Measurements from ENCODE around the gene NHLH1.

DNA sequence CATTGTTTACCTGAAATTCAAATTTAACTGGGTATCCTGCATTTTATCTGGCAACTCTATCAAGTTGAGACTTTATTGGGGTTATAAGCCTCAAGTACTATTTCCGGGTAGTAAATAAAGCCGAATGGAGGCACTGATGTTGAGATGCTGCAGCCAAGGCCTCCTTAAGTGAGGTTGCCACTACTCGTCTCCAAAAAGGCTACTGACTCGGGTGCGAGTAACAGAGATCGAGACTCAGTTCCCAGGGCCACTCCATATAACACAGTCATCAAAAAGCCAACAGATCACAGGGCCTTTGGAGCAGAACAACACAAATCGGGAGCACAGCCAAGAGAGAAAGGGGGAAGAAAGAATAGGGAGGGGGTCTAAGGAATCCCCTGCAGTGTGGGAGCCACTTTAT, 24.3 kb upstream of the NHLH1 start:
- TF ChIP-seq, protein P1, sequence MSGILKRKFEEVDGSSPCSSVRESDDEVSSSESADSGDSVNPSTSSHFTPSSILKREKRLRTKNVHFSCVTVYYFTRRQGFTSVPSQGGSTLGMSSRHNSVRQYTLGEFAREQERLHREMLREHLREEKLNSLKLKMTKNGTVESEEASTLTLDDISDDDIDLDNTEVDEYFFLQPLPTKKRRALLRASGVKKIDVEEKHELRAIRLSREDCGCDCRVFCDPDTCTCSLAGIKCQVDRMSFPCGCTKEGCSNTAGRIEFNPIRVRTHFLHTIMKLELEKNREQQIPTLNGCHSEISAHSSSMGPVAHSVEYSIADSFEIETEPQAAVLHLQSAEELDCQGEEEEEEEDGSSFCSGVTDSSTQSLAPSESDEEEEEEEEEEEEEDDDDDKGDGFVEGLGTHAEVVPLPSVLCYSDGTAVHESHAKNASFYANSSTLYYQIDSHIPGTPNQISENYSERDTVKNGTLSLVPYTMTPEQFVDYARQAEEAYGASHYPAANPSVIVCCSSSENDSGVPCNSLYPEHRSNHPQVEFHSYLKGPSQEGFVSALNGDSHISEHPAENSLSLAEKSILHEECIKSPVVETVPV (CRISPR knock-in tag; IDR thresholded peaks at IDR 0.05), result no peak
- TF ChIP-seq ZFP3 (CRISPR knock-in tag; IDR thresholded peaks at IDR 0.05) (no peak), RARB (CRISPR knock-in tag; IDR thresholded peaks at IDR 0.05) (no peak), ZNF70 (CRISPR knock-in tag; IDR thresholded peaks at IDR 0.05) (no peak), ZFP30 (CRISPR knock-in tag; IDR thresholded peaks at IDR 0.05) (no peak), SNAI2 (CRISPR knock-in tag; IDR thresholded peaks at IDR 0.05) (no peak), TCF4 (CRISPR knock-in tag; IDR thresholded peaks at IDR 0.05; ENCODE audit: borderline replicate concordance) (no peak), ARNTL (CRISPR knock-in tag; IDR thresholded peaks at IDR 0.05; ENCODE audit: borderline replicate concordance, low read depth) (no peak)
- TF ChIP-seq, protein P2, sequence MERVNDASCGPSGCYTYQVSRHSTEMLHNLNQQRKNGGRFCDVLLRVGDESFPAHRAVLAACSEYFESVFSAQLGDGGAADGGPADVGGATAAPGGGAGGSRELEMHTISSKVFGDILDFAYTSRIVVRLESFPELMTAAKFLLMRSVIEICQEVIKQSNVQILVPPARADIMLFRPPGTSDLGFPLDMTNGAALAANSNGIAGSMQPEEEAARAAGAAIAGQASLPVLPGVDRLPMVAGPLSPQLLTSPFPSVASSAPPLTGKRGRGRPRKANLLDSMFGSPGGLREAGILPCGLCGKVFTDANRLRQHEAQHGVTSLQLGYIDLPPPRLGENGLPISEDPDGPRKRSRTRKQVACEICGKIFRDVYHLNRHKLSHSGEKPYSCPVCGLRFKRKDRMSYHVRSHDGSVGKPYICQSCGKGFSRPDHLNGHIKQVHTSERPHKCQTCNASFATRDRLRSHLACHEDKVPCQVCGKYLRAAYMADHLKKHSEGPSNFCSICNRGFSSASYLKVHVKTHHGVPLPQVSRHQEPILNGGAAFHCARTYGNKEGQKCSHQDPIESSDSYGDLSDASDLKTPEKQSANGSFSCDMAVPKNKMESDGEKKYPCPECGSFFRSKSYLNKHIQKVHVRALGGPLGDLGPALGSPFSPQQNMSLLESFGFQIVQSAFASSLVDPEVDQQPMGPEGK (CRISPR knock-in tag; IDR thresholded peaks at IDR 0.05; ENCODE audit: borderline replicate concordance), result no peak
- TF ChIP-seq, protein P3, sequence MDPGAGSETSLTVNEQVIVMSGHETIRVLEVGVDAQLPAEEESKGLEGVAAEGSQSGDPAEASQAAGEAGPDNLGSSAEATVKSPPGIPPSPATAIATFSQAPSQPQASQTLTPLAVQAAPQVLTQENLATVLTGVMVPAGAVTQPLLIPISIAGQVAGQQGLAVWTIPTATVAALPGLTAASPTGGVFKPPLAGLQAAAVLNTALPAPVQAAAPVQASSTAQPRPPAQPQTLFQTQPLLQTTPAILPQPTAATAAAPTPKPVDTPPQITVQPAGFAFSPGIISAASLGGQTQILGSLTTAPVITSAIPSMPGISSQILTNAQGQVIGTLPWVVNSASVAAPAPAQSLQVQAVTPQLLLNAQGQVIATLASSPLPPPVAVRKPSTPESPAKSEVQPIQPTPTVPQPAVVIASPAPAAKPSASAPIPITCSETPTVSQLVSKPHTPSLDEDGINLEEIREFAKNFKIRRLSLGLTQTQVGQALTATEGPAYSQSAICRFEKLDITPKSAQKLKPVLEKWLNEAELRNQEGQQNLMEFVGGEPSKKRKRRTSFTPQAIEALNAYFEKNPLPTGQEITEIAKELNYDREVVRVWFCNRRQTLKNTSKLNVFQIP (CRISPR knock-in tag; IDR thresholded peaks at IDR 0.05; ENCODE audit: borderline replicate concordance, low read depth), result no peak
- TF ChIP-seq, protein P4, sequence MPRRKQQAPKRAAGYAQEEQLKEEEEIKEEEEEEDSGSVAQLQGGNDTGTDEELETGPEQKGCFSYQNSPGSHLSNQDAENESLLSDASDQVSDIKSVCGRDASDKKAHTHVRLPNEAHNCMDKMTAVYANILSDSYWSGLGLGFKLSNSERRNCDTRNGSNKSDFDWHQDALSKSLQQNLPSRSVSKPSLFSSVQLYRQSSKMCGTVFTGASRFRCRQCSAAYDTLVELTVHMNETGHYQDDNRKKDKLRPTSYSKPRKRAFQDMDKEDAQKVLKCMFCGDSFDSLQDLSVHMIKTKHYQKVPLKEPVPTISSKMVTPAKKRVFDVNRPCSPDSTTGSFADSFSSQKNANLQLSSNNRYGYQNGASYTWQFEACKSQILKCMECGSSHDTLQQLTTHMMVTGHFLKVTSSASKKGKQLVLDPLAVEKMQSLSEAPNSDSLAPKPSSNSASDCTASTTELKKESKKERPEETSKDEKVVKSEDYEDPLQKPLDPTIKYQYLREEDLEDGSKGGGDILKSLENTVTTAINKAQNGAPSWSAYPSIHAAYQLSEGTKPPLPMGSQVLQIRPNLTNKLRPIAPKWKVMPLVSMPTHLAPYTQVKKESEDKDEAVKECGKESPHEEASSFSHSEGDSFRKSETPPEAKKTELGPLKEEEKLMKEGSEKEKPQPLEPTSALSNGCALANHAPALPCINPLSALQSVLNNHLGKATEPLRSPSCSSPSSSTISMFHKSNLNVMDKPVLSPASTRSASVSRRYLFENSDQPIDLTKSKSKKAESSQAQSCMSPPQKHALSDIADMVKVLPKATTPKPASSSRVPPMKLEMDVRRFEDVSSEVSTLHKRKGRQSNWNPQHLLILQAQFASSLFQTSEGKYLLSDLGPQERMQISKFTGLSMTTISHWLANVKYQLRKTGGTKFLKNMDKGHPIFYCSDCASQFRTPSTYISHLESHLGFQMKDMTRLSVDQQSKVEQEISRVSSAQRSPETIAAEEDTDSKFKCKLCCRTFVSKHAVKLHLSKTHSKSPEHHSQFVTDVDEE (CRISPR knock-in tag; IDR thresholded peaks at IDR 0.05), result no peak

Data from SK-N-SH treated with all-trans-retinoic acid at 6 μM for 48 hours (cell line).